Neural progenitor cell (in vitro differentiated cells): ENCODE measurements around the gene SLC25A20.

ENCODE experiments used
- EZH2 ChIP-seq: fragments of 200-600 bp; sonication (generic); IDR thresholded peaks from 2 replicates; pipeline ENCODE4 v1.6.1; 2017; ENCODE audit warnings: antibody characterized with exemption, mild to moderate bottlenecking, moderate library complexity
- EZH2phosphoT487 ChIP-seq: fragments of 200-600 bp; sonication (generic); IDR thresholded peaks from 2 replicates; pipeline ENCODE4 v1.6.1; 2017; ENCODE audit warnings: antibody characterized with exemption
- TF ChIP-seq, protein P1 (sequence below): fragments of 200-600 bp; sonication (generic); IDR thresholded peaks from 2 replicates; pipeline ENCODE4 v1.5.1; 2017; ENCODE audit warnings: antibody characterized with exemption, mild to moderate bottlenecking

- TF ChIP-seq, protein P1, sequence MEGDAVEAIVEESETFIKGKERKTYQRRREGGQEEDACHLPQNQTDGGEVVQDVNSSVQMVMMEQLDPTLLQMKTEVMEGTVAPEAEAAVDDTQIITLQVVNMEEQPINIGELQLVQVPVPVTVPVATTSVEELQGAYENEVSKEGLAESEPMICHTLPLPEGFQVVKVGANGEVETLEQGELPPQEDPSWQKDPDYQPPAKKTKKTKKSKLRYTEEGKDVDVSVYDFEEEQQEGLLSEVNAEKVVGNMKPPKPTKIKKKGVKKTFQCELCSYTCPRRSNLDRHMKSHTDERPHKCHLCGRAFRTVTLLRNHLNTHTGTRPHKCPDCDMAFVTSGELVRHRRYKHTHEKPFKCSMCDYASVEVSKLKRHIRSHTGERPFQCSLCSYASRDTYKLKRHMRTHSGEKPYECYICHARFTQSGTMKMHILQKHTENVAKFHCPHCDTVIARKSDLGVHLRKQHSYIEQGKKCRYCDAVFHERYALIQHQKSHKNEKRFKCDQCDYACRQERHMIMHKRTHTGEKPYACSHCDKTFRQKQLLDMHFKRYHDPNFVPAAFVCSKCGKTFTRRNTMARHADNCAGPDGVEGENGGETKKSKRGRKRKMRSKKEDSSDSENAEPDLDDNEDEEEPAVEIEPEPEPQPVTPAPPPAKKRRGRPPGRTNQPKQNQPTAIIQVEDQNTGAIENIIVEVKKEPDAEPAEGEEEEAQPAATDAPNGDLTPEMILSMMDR: no peak
- TF ChIP-seq EZH2: no peak
- no peak for TF ChIP-seq EZH2phosphoT487
Measured at GRCh38 chr3:48881652-48882114, 17.0 kb downstream of the SLC25A20 start.
